ENCODE results near the gene HNRNPUL1. TPM values are rescaled to one million over a fixed set of nuclear protein-coding genes. Genes with fewer than 3 reads are reported as not detected.

HNRNPUL1 gene
- total and polyA plus RNA-seq, 9 of the 15 experiments (the other 6 are each of a cell fraction or from before 2014, with no cell fraction given) = 7.3 to 211 (median 85.0) TPM

DNA sequence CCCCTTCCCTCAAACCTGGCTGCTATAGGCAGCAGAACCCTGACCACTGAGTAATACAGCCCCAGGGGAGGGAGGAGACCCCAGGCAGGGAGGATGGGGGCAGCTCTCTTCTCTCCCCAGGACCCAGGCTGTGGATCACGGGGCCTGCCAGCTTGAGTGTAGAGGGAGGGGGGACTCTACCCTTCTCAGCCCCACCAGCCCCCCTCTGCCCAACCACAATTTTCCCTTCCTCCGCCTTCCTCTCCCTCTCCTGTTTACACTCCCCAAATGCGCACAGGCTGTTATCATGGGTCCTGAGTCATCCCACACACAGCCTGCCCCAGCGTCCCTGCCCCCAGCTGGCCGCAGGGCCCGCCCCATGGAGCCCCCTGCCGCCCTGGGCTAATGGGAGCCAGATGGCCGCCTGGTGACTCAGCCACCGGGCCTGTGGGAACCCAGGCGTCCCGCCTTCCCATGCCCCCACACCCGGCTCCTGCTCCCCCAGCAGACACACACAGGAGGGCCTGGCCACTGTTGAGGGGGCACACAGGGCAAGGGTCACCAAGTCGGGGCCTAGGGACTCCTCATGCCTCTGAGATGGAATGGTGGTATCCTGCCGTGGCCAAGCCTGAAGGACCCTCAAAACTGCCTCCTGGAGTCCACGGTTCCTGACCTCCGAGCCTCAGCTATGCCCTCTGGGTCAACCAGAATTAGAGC lies 59.4 kb downstream of the HNRNPUL1 start (continued):
- TF ChIP-seq, protein P1, sequence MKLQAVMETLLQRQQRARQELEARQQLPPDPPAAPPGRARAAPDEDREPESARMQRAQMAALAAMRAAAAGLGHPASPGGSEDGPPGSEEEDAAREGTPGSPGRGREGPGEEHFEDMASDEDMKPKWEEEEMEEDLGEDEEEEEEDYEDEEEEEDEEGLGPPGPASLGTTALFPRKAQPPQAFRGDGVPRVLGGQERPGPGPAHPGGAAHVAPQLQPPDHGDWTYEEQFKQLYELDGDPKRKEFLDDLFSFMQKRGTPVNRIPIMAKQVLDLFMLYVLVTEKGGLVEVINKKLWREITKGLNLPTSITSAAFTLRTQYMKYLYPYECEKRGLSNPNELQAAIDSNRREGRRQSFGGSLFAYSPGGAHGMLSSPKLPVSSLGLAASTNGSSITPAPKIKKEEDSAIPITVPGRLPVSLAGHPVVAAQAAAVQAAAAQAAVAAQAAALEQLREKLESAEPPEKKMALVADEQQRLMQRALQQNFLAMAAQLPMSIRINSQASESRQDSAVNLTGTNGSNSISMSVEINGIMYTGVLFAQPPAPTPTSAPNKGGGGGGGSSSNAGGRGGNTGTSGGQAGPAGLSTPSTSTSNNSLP (IDR thresholded peaks at IDR 0.05; ENCODE audit: borderline replicate concordance, low read depth, low read length) = no peak
- no peak for TF ChIP-seq ZNF445 (CRISPR knock-in tag; IDR thresholded peaks at IDR 0.05; ENCODE audit: low read depth)
- peak; percentile 95 for TF ChIP-seq ARID1B (IDR thresholded peaks at IDR 0.05)
- no peak for TF ChIP-seq HNRNPLL (IDR thresholded peaks at IDR 0.05; ENCODE audit: low read depth, low read length, poor library complexity, severe bottlenecking)
- TF ChIP-seq EWSR1 (IDR thresholded peaks at IDR 0.05; ENCODE audit: borderline replicate concordance, low read depth, partially characterized antibody) = no peak
- TF ChIP-seq, protein P2, sequence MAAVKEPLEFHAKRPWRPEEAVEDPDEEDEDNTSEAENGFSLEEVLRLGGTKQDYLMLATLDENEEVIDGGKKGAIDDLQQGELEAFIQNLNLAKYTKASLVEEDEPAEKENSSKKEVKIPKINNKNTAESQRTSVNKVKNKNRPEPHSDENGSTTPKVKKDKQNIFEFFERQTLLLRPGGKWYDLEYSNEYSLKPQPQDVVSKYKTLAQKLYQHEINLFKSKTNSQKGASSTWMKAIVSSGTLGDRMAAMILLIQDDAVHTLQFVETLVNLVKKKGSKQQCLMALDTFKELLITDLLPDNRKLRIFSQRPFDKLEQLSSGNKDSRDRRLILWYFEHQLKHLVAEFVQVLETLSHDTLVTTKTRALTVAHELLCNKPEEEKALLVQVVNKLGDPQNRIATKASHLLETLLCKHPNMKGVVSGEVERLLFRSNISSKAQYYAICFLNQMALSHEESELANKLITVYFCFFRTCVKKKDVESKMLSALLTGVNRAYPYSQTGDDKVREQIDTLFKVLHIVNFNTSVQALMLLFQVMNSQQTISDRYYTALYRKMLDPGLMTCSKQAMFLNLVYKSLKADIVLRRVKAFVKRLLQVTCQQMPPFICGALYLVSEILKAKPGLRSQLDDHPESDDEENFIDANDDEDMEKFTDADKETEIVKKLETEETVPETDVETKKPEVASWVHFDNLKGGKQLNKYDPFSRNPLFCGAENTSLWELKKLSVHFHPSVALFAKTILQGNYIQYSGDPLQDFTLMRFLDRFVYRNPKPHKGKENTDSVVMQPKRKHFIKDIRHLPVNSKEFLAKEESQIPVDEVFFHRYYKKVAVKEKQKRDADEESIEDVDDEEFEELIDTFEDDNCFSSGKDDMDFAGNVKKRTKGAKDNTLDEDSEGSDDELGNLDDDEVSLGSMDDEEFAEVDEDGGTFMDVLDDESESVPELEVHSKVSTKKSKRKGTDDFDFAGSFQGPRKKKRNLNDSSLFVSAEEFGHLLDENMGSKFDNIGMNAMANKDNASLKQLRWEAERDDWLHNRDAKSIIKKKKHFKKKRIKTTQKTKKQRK (IDR thresholded peaks at IDR 0.05; ENCODE audit: borderline replicate concordance, low read depth, low read length) = no peak
- no peak for TF ChIP-seq BCOR (IDR thresholded peaks at IDR 0.05)
- peak in 1 of 2 experiments; percentile 61; a peak in 1 of 4 replicates for TF ChIP-seq ARNT (IDR thresholded peaks at IDR 0.05)
- no peak for TF ChIP-seq PHB2 (IDR thresholded peaks at IDR 0.05; ENCODE audit: low read depth)
- TF ChIP-seq NUFIP1 (IDR thresholded peaks at IDR 0.05; ENCODE audit: partially characterized antibody) = no peak
- peak; percentile 45; the same call in 1 of the 2 replicates for TF ChIP-seq BHLHE40 (IDR thresholded peaks at IDR 0.05; ENCODE audit: low read length)
- TF ChIP-seq, protein P3, sequence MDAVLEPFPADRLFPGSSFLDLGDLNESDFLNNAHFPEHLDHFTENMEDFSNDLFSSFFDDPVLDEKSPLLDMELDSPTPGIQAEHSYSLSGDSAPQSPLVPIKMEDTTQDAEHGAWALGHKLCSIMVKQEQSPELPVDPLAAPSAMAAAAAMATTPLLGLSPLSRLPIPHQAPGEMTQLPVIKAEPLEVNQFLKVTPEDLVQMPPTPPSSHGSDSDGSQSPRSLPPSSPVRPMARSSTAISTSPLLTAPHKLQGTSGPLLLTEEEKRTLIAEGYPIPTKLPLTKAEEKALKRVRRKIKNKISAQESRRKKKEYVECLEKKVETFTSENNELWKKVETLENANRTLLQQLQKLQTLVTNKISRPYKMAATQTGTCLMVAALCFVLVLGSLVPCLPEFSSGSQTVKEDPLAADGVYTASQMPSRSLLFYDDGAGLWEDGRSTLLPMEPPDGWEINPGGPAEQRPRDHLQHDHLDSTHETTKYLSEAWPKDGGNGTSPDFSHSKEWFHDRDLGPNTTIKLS (IDR thresholded peaks at IDR 0.05; ENCODE audit: borderline replicate concordance, low read depth) = 0 out of 2 replicates have a peak, but pooled peaks have one; percentile 10
- peak; percentile 86 for TF ChIP-seq MTA1 (IDR thresholded peaks at IDR 0.05; ENCODE audit: borderline replicate concordance)
- TF ChIP-seq, protein P4, sequence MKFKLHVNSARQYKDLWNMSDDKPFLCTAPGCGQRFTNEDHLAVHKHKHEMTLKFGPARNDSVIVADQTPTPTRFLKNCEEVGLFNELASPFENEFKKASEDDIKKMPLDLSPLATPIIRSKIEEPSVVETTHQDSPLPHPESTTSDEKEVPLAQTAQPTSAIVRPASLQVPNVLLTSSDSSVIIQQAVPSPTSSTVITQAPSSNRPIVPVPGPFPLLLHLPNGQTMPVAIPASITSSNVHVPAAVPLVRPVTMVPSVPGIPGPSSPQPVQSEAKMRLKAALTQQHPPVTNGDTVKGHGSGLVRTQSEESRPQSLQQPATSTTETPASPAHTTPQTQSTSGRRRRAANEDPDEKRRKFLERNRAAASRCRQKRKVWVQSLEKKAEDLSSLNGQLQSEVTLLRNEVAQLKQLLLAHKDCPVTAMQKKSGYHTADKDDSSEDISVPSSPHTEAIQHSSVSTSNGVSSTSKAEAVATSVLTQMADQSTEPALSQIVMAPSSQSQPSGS (CRISPR knock-in tag; IDR thresholded peaks at IDR 0.05) = no peak
- TF ChIP-seq TRIM28 (IDR thresholded peaks at IDR 0.05) = no peak; the same call in 1 of the 2 replicates
- no peak for TF ChIP-seq ZNF408 (CRISPR knock-in tag; IDR thresholded peaks at IDR 0.05; ENCODE audit: low read depth)
- no peak for TF ChIP-seq ZNF79 (CRISPR knock-in tag; IDR thresholded peaks at IDR 0.05; ENCODE audit: low read depth)
- TF ChIP-seq, protein P5, sequence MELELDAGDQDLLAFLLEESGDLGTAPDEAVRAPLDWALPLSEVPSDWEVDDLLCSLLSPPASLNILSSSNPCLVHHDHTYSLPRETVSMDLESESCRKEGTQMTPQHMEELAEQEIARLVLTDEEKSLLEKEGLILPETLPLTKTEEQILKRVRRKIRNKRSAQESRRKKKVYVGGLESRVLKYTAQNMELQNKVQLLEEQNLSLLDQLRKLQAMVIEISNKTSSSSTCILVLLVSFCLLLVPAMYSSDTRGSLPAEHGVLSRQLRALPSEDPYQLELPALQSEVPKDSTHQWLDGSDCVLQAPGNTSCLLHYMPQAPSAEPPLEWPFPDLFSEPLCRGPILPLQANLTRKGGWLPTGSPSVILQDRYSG (tag; conservative IDR thresholded peaks at IDR 0.05; ENCODE audit: low read depth) = 0 out of 2 replicates have a peak, but pooled peaks have one; percentile 54

All from K562 (cell line).